A673 (cell line): ENCODE measurements around the gene SUMO3.

Experiments used
- EZH2 ChIP-seq: fragments of 200-600 bp; sonication (generic); IDR thresholded peaks from 2 replicates; pipeline ENCODE4 v1.6.1; 2017; ENCODE audit warnings: borderline replicate concordance, low read depth, mild to moderate bottlenecking, mixed read lengths, antibody characterized with exemption, low read length; ENCODE audit not compliant: poor library complexity, severe bottlenecking
- TF ChIP-seq, protein P1 (sequence below): fragments of 300-800, 200-600 bp; sonication (generic); conservative IDR thresholded peaks from 2 replicates; pipeline ENCODE4 v1.5.1; 2017; ENCODE audit warnings: low read depth, mild to moderate bottlenecking, antibody characterized with exemption, low read length, moderate library complexity, mixed read lengths

- TF ChIP-seq, protein P1, sequence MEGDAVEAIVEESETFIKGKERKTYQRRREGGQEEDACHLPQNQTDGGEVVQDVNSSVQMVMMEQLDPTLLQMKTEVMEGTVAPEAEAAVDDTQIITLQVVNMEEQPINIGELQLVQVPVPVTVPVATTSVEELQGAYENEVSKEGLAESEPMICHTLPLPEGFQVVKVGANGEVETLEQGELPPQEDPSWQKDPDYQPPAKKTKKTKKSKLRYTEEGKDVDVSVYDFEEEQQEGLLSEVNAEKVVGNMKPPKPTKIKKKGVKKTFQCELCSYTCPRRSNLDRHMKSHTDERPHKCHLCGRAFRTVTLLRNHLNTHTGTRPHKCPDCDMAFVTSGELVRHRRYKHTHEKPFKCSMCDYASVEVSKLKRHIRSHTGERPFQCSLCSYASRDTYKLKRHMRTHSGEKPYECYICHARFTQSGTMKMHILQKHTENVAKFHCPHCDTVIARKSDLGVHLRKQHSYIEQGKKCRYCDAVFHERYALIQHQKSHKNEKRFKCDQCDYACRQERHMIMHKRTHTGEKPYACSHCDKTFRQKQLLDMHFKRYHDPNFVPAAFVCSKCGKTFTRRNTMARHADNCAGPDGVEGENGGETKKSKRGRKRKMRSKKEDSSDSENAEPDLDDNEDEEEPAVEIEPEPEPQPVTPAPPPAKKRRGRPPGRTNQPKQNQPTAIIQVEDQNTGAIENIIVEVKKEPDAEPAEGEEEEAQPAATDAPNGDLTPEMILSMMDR: no peak
- TF ChIP-seq EZH2: no peak
Observed at GRCh38 chr21:44790368-44790767, 27.5 kb downstream of the SUMO3 start.
